Measurements from ENCODE around the gene CEP63.

- TF ChIP-seq MAX (IDR thresholded peaks at IDR 0.05) (no peak), JUND (IDR thresholded peaks at IDR 0.05; ENCODE audit: low read length) (no peak), RNF2 (IDR thresholded peaks at IDR 0.05; ENCODE audit: borderline replicate concordance, low read depth, low read length, missing control alignments, poor library complexity, severe bottlenecking) (no peak), ATF2 (IDR thresholded peaks at IDR 0.05; ENCODE audit: low read length) (no peak), POLR2AphosphoS5 (IDR thresholded peaks at IDR 0.05; ENCODE audit: low read depth, low read length) (no peak), SIRT6 (IDR thresholded peaks at IDR 0.05; ENCODE audit: low read length) (no peak)
These were observed 137.9 kb downstream of the CEP63 start for GRCh38 chr3:134623615-134624245.

Measured in H1 (cell line).